Gastroesophageal sphincter (tissue), 4 donors: ENCODE results near the gene CFAP107. TPM values are rescaled to one million over a fixed set of nuclear protein-coding genes. Genes with fewer than 3 reads are reported as not detected.
"Not testable (repeated sequence)": the region's sequence is repeated elsewhere in the genome, so short reads cannot be mapped to it uniquely, and the experiment has no call there.

Experiments used
- ATAC-seq: fragments of 150-250 bp; one replicate; pipeline ENCODE4 v1.9.1; 2016; ENCODE audit warnings: mild to moderate bottlenecking, moderate library complexity
- H3K27ac ChIP-seq, 4 donors: fragments of 200-600 bp; sonication (generic) in 3 of 4; 1 replicate in 3 of 4; 2 replicates in 1 of 4; pipeline ENCODE4 v1.5.1; 2016 to 2019
- H3K27me3 ChIP-seq: fragments of 200-600 bp; sonication (generic); one replicate; pipeline ENCODE4 v1.5.1; 2019
- H3K36me3 ChIP-seq, 2 donors: fragments of 200-600 bp; sonication (generic); one replicate each; pipeline ENCODE4 v1.5.1; 2019; ENCODE audit warnings: control low read depth in 1 of 2
- H3K4me1 ChIP-seq, 3 donors: fragments of 200-600 bp; sonication (generic); 1 replicate in 2 of 3; 2 replicates in 1 of 3; pipeline ENCODE4 v1.5.1; 2016 to 2019; ENCODE audit warnings: control low read depth in 2 of 3
- H3K4me3 ChIP-seq, 2 donors: fragments of 200-600 bp; sonication (generic); one replicate each; pipeline ENCODE4 v1.5.1; 2019; ENCODE audit warnings: mild to moderate bottlenecking in 1 of 2, moderate library complexity in 1 of 2
- H3K9me3 ChIP-seq, 3 donors: fragments of 200-600 bp; sonication (generic); one replicate each; pipeline ENCODE4 v1.5.1; 2017 to 2019; ENCODE audit warnings: control low read depth in 2 of 3
- CTCF ChIP-seq, 4 experiments: fragments of 200-600 bp in 2 of 4; fragments of 450-650 bp in 2 of 4; sonication (generic) in 1 of 4; IDR thresholded peaks; one replicate each; pipeline ENCODE4 v1.5.1; 2017 to 2019; ENCODE audit warnings: antibody characterized with exemption in 4 of 4, mild to moderate bottlenecking in 2 of 4, moderate library complexity in 2 of 4
- EP300 ChIP-seq: sonication (generic); formaldehyde crosslinking; IDR thresholded peaks from one replicate; pipeline ENCODE4 v1.6.1; 2017; ENCODE audit warnings: antibody characterized with exemption, mild to moderate bottlenecking
- POLR2A ChIP-seq, 2 donors: fragments of 450-650 bp; IDR thresholded peaks; one replicate each; pipeline ENCODE4 v1.6.1; 2017; ENCODE audit warnings: antibody characterized with exemption in 2 of 2, mild to moderate bottlenecking in 2 of 2, moderate library complexity in 1 of 2
- POLR2AphosphoS5 ChIP-seq: sonication (generic); formaldehyde crosslinking; IDR thresholded peaks from one replicate; pipeline ENCODE4 v1.6.1; 2017; ENCODE audit warnings: antibody characterized with exemption
- WGBS, 2 donors: methylation state at CpG; one replicate each; pipeline ENCODE4 v1.1.5; 2018; ENCODE audit warnings: low coverage in 1 of 2; 5-methylcytosine and 5-hydroxymethylcytosine counted together
- total RNA-seq, 4 donors: library from RNA; depleted of rRNA; stranded (reverse); fragments of >200 nt; gene quantifications; one replicate each; pipeline ENCODE4 v1.1.0, GENCODE V29; 2016

Gene CFAP107
- total RNA-seq, 4 donors from 2014 or later = not detected

GRCh38 chr1:12722626-12723025 lies 23.4 kb upstream of the CFAP107 start:
- 63 to 73% methylated on average over 1 of the region's 1 CpG for WGBS, 2 donors
- no peak for ATAC-seq
- no peaks in the 10 kb centered on the region for H3K9me3 ChIP-seq
- H3K27me3 ChIP-seq = peaks cover 37% of the 10 kb centered on the region
- H3K36me3 ChIP-seq = no peaks in the 10 kb centered on the region
- TF ChIP-seq POLR2A (IDR thresholded peaks at IDR 0.05) (no peak), EP300 (no peak), POLR2AphosphoS5 (no peak), CTCF (IDR thresholded peaks at IDR 0.05) (no peak)
- no peak overlapping the region for H3K27ac ChIP-seq
- no peaks in the 10 kb centered on the region for H3K4me1 ChIP-seq
- no peak overlapping the region for H3K4me3 ChIP-seq

DNA sequence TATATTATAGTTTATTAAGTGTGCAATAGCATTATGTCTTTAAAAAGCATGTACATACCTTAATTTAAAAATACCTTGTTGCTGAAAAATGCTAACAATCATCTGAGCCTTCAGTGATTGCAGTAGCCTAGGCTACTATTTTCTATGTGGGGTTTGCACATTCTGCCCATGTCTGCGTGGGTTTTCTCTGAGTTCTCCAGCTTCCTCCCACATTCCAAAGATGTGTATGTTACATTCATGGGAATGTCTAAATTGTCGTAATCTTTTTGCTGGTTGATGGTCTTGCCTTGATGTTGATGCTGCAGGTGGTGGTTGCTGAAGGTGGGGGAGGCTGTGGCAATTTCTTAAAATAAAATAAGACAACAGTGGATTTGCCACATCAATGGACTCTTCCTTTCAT lies 17.6 kb upstream of the CFAP107 start:
- Histone ChIP-seq H3K9me3 (peaks cover 0 to 41% (median 0%) of the 10 kb centered on the region in 3 donors), H3K36me3 (no peaks in the 10 kb centered on the region), H3K4me1 (no peaks in the 10 kb centered on the region), H3K27me3 (peaks cover 15% of the 10 kb centered on the region), H3K4me3 (no peak overlapping the region), H3K27ac (no peak overlapping the region)
- ATAC-seq = no peak
- TF ChIP-seq CTCF (IDR thresholded peaks at IDR 0.05) = no peak
- TF ChIP-seq EP300 = no peak
- no peak for TF ChIP-seq POLR2A (IDR thresholded peaks at IDR 0.05)
- TF ChIP-seq POLR2AphosphoS5 = no peak
- 74 to 89% methylated on average over 2 of the region's 2 CpGs for WGBS, 2 donors

- Histone ChIP-seq H3K4me3 (no peak overlapping the region), H3K27ac (no peak overlapping the region), H3K27me3 (peaks cover 25% of the 10 kb centered on the region), H3K9me3 (peaks cover 0 to 41% (median 0%) of the 10 kb centered on the region in 3 donors), H3K4me1 (no peaks in the 10 kb centered on the region), H3K36me3 (no peaks in the 10 kb centered on the region)
- 83 to 100% methylated on average over 1 of the region's 1 CpG for WGBS, 2 donors
- no peak for ATAC-seq
- TF ChIP-seq POLR2A (IDR thresholded peaks at IDR 0.05) (no peak), POLR2AphosphoS5 (no peak), CTCF (IDR thresholded peaks at IDR 0.05) (no peak), EP300 (no peak)
Observed at GRCh38 chr1:12730156-12730555, 15.8 kb upstream of the CFAP107 start.

- 46 to 70% methylated on average over 1 to 2 of the region's 2 CpGs for WGBS, 2 donors
- not testable (repeated sequence) for H3K27ac ChIP-seq, ATAC-seq
Observed at GRCh38 chr1:12731084-12731483, 14.9 kb upstream of the CFAP107 start.

GRCh38 chr1:12734651-12735050 lies 11.3 kb upstream of the CFAP107 start:
- Histone ChIP-seq H3K4me3 (no peak overlapping the region), H3K27ac (no peak overlapping the region), H3K27me3 (peaks cover 32% of the 10 kb centered on the region), H3K9me3 (peaks cover 0 to 48% (median 0%) of the 10 kb centered on the region in 3 donors), H3K36me3 (no peaks in the 10 kb centered on the region), H3K4me1 (no peaks in the 10 kb centered on the region)
- no peak for ATAC-seq
- TF ChIP-seq POLR2A (IDR thresholded peaks at IDR 0.05) = no peak
- TF ChIP-seq POLR2AphosphoS5 = no peak
- no peak for TF ChIP-seq EP300
- TF ChIP-seq CTCF (IDR thresholded peaks at IDR 0.05) = no peak
- WGBS, 2 donors = 82 to 88% methylated on average over 3 of the region's 3 CpGs

More at GRCh38 chr1:12731084-12731483, 14.9 kb upstream of the CFAP107 start:
- H3K4me3 ChIP-seq, H3K4me1 ChIP-seq, H3K36me3 ChIP-seq: not testable (repeated sequence)
- peaks cover 34% of the 10 kb centered on the region for H3K27me3 ChIP-seq
- H3K9me3 ChIP-seq = peaks cover 0 to 41% (median 0%) of the 10 kb centered on the region in 3 donors
